ENCODE results near the gene FMN1.
A peak's percentile ranks its signal among the peaks of the same experiment; 100 is the strongest.

Gene FMN1

DNA sequence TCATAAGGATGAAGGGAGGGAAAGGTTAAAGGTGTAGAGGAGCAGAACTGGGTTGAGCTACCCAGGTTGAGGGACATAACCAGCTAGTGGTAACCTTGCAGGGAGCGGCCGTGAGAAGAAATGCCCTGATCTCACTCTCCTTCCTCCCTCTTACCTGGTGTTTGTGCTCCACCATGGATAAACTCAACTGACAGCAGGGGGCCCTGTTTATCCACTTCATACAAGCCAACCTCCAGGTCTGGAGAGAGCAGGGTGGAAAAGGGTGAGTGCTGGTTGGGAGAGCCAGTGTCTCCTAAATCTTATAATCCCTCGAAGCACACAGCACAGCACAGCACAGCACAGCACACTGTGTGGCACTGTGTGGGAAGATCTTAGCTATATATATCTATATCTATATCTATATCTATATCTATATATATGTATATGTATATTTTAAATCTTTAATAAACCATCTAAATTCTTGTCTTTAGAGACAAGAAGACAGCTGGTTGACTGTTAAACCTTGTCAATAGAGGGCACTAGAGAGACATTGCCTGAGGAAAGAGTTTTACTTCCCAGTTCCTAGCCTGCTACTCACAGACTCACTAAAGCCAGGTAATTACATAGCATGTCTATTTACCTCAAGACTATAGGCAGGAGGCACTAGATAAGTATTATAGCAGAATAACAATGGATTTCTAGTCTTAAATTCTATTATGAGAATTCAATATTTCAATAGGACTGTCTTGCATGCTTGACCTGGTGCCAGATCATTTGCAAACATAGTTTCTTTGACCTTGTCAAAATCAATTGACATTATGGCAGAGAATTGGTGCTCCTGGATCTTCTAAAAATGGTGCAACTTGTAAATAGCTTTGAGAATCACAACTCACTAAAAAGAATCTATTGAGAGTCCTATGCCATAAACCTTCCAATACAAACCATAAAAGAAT is 21.7 kb upstream of the FMN1 start:
- Histone ChIP-seq H3K79me2 (ENCODE audit: control insufficient read depth, insufficient read depth, low read length, unreplicated experiment) (no peaks in the 10 kb centered on the region), H3K27me3 (ENCODE audit: insufficient read depth, low read length) (no peaks in the 10 kb centered on the region), H3K4me1 (ENCODE audit: control insufficient read depth, insufficient read depth, low read length, unreplicated experiment) (no peaks in the 10 kb centered on the region), H3K36me3 (ENCODE audit: insufficient read depth, low read length) (no peaks in the 10 kb centered on the region), H2AFZ (ENCODE audit: low read length, unreplicated experiment) (no peak overlapping the region), H3K4me3 (ENCODE audit: low read depth, low read length) (no peak overlapping the region), H3K27ac (ENCODE audit: low read depth, low read length) (no peak overlapping the region)

DNA sequence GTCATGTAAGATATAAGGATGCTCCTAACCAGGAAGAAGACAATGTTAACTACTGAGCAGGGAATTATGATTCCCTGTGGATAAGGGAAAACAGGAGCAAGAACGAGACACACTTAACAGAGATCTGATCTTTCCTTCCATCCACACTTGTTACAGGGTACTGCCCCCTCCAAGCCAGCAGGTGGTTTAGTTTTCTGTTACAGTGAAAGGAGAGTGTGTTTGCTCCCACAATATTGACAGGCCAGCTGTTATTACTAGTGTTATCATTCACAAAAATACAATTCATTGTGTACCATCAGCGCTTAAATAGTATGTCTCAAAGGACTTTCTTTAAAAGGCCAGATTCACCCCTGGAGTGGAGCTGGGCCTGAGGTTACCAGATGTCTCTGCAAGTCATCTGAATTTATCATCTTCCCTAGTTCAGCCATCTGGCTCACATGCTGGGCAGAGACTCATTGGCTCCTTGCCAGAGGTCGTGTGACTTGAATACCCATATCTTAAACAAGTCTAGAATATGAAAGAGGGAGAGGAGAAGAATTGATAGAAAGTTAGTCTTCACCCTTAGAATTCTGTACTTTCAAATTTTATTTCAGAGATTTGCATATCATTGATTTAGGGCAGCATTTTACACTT is 16.8 kb upstream of the FMN1 start:
- H3K79me2 ChIP-seq (ENCODE audit: control insufficient read depth, insufficient read depth, low read length, unreplicated experiment) = no peaks in the 10 kb centered on the region
- no peak overlapping the region for H2AFZ ChIP-seq (ENCODE audit: low read length, unreplicated experiment)
- H3K36me3 ChIP-seq (ENCODE audit: insufficient read depth, low read length) = no peaks in the 10 kb centered on the region
- H3K27me3 ChIP-seq (ENCODE audit: insufficient read depth, low read length) = no peaks in the 10 kb centered on the region
- H3K27ac ChIP-seq (ENCODE audit: low read depth, low read length) = no peak overlapping the region
- H3K4me3 ChIP-seq (ENCODE audit: low read depth, low read length) = no peak overlapping the region
- H3K4me1 ChIP-seq (ENCODE audit: control insufficient read depth, insufficient read depth, low read length, unreplicated experiment) = no peaks in the 10 kb centered on the region

DNA sequence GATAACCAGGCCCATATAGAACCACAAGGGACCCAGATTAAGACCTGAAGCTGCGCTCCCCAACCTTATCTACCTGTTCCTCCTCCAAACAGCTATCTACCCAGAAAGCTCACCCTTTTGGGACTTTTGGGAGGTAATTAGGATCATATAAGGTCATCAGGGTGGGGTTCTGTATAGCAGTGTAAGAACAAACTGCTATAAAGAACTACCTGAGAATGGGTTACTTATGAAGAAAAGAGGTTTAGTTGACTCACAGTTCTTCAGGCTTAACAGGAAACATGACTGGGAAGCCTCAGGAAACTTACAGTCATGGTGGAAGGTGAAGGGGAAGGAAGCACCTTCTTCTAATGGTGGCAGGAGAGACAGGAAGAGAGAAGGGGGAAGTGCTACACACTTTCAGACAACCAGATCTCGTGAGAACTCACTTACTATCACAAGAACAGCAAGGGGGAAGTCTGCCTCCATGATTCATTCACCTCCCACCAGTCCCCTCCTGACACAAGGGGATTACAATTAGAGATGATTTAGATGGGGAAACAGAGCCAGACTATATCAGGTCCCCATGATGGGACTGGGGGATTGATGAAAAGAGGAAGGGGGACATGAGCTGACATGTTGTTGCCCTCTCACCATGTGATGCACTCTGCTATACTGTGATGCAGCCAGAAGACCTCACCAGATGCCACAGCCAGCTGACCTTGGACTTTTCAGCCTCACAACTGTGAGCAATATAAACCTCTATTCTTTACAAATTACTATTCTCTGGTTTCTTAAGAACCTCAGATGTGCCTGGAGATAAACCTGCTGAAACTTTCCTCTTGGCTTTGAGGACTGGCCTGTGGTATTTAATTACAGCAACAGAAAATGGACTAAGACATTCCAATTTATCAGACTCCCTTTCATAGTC is 15.3 kb upstream of the FMN1 start:
- Histone ChIP-seq H2AFZ (ENCODE audit: low read length, unreplicated experiment) (no peak overlapping the region), H3K27me3 (ENCODE audit: insufficient read depth, low read length) (no peaks in the 10 kb centered on the region), H3K4me1 (ENCODE audit: control insufficient read depth, insufficient read depth, low read length, unreplicated experiment) (no peaks in the 10 kb centered on the region), H3K4me3 (ENCODE audit: low read depth, low read length) (no peak overlapping the region), H3K79me2 (ENCODE audit: control insufficient read depth, insufficient read depth, low read length, unreplicated experiment) (no peaks in the 10 kb centered on the region), H3K36me3 (ENCODE audit: insufficient read depth, low read length) (no peaks in the 10 kb centered on the region), H3K27ac (ENCODE audit: low read depth, low read length) (no peak overlapping the region)

DNA sequence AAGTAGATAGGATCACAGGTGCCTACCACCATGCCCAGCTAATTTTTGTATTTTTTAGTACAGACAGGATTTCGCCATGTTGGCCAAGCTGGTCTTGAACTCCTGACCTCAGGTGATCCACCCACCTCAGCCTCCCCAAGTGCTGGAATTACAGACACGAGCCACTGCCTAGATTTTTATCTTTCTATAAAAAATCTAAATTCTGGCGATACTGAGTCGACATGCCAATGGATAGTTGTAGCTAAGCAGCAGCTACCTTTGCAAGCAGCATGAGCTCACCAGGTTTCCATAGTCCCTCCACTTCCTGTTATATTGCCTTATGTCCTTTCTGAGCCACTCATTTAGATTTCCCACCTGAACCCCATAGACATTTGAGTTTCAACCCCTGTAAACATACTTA is 13.1 kb upstream of the FMN1 start:
- Histone ChIP-seq H3K27ac (ENCODE audit: low read depth, low read length) (no peak overlapping the region), H2AFZ (ENCODE audit: low read length, unreplicated experiment) (no peak overlapping the region), H3K4me1 (ENCODE audit: control insufficient read depth, insufficient read depth, low read length, unreplicated experiment) (no peaks in the 10 kb centered on the region), H3K4me3 (ENCODE audit: low read depth, low read length) (no peak overlapping the region), H3K27me3 (ENCODE audit: insufficient read depth, low read length) (no peaks in the 10 kb centered on the region), H3K79me2 (ENCODE audit: control insufficient read depth, insufficient read depth, low read length, unreplicated experiment) (no peaks in the 10 kb centered on the region), H3K36me3 (ENCODE audit: insufficient read depth, low read length) (no peaks in the 10 kb centered on the region)

DNA sequence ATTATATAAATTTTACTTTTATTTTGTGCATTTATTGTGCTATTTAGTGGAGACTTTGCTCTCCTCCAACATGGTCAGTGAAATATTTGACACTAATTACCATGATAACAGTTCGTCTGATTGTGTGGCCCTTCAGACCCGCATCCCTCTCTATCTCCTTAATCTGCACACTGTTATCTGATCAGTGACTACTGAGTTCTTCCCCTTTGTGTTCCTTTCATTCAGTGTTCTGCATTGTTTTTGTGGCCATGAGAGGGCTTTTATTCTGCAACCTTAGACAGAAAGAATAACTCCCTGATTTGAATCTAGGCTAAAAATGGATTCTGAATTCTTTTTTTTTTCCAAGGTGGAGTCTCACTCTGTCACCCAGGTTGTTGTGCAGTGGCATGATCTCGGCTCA is 11.9 kb upstream of the FMN1 start:
- H3K36me3 ChIP-seq (ENCODE audit: insufficient read depth, low read length) = no peaks in the 10 kb centered on the region
- no peaks in the 10 kb centered on the region for H3K27me3 ChIP-seq (ENCODE audit: insufficient read depth, low read length)
- H3K79me2 ChIP-seq (ENCODE audit: control insufficient read depth, insufficient read depth, low read length, unreplicated experiment) = no peaks in the 10 kb centered on the region
- H3K4me3 ChIP-seq (ENCODE audit: low read depth, low read length) = no peak overlapping the region
- no peak overlapping the region for H2AFZ ChIP-seq (ENCODE audit: low read length, unreplicated experiment)
- H3K4me1 ChIP-seq (ENCODE audit: control insufficient read depth, insufficient read depth, low read length, unreplicated experiment) = peaks cover under 1% of the 10 kb centered on the region
- no peak overlapping the region for H3K27ac ChIP-seq (ENCODE audit: low read depth, low read length)

DNA sequence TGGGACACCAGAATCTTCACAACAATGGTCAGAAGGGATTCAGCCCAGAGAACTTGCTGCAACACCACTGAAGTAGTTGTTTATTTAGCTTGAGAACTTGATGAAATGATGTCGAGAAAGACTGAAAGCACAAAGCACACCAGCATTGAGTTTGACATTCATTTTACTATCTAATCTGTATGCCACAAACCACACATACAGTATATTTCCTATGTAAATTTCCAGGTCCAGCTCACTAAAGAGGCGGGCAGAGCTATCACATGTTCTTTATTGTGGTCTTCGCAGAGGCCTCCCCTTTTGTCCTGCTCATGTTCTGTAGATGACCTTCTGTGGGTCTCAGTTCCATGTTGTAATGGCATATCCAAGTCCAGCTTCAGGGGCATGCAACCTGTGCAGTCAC is 10.4 kb upstream of the FMN1 start:
- no peak overlapping the region for H3K4me3 ChIP-seq (ENCODE audit: low read depth, low read length)
- H3K27ac ChIP-seq (ENCODE audit: low read depth, low read length) = no peak overlapping the region
- no peaks in the 10 kb centered on the region for H3K36me3 ChIP-seq (ENCODE audit: insufficient read depth, low read length)
- peaks cover 6% of the 10 kb centered on the region for H3K4me1 ChIP-seq (ENCODE audit: control insufficient read depth, insufficient read depth, low read length, unreplicated experiment)
- no peaks in the 10 kb centered on the region for H3K79me2 ChIP-seq (ENCODE audit: control insufficient read depth, insufficient read depth, low read length, unreplicated experiment)
- H3K27me3 ChIP-seq (ENCODE audit: insufficient read depth, low read length) = peaks cover 10% of the 10 kb centered on the region; the same call in 1 of the 2 replicates
- H2AFZ ChIP-seq (ENCODE audit: low read length, unreplicated experiment) = no peak overlapping the region

DNA sequence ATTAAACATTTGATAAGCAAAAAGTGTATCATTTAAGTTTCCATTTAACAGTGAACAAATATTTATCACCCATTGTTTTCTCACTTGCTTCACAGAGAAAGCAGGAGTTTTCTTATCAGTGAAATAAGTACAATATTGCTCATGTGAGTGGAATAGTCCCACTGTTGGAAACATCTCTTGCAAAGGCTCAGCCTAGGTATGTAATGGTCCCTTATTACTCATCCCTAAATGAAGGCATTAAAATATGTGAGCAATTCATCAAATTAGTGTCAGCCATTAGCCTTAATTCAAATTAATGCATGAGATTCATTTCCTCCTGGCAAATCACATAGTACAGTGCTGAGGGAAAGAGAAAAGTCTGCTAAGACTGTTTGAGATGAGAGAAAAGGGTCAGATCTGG is 9.6 kb upstream of the FMN1 start:
- peaks cover 13% of the 10 kb centered on the region; the same call in 1 of the 2 replicates for H3K27me3 ChIP-seq (ENCODE audit: insufficient read depth, low read length)
- H3K27ac ChIP-seq (ENCODE audit: low read depth, low read length) = no peak overlapping the region
- H3K36me3 ChIP-seq (ENCODE audit: insufficient read depth, low read length) = no peaks in the 10 kb centered on the region
- no peaks in the 10 kb centered on the region for H3K79me2 ChIP-seq (ENCODE audit: control insufficient read depth, insufficient read depth, low read length, unreplicated experiment)
- no peak overlapping the region for H3K4me3 ChIP-seq (ENCODE audit: low read depth, low read length)
- peaks cover 6% of the 10 kb centered on the region for H3K4me1 ChIP-seq (ENCODE audit: control insufficient read depth, insufficient read depth, low read length, unreplicated experiment)
- no peak overlapping the region for H2AFZ ChIP-seq (ENCODE audit: low read length, unreplicated experiment)

DNA sequence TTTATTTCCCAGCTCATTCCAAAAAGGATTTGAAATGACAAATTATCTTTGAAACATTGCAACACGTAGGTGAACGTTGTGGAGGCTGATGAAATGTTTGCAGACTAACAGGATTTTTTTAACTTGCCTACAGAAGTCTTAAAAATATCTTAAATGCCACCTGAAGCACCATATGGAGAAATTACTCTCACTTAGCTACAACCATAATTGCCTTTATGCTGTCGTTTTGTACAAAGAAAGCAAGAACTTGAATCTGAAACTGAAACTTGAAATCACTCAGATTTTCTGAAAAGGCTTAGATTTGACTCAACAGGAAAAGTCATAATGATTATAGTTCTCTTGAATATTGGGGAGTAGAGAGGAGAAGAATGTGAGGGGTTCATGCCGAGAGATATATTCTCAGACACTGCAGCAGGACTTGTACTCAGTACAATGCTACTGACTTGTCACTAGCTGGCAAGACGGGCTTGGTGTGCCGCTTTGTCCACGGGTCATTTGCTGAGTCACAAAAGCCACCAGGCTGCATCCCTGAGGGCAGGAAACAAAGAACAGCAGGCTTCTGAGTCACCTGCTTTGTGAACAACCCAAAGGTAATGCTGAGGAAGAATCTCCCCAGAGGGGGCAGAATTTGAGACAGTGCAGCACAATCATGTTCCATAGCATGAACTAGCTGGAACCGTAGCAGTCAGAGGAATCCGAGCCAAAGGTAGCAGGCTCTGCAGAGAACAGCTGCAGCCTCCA is 7.1 kb upstream of the FMN1 start:
- Histone ChIP-seq H3K4me1 (ENCODE audit: control insufficient read depth, insufficient read depth, low read length, unreplicated experiment) (peaks cover 6% of the 10 kb centered on the region), H3K4me3 (ENCODE audit: low read depth, low read length) (peak overlapping the region; percentile 70), H3K27me3 (ENCODE audit: insufficient read depth, low read length) (peaks cover 13% of the 10 kb centered on the region; the same call in 1 of the 2 replicates), H3K27ac (ENCODE audit: low read depth, low read length) (no peak overlapping the region), H3K79me2 (ENCODE audit: control insufficient read depth, insufficient read depth, low read length, unreplicated experiment) (no peaks in the 10 kb centered on the region), H2AFZ (ENCODE audit: low read length, unreplicated experiment) (peak overlapping the region; percentile 33), H3K36me3 (ENCODE audit: insufficient read depth, low read length) (no peaks in the 10 kb centered on the region)

DNA sequence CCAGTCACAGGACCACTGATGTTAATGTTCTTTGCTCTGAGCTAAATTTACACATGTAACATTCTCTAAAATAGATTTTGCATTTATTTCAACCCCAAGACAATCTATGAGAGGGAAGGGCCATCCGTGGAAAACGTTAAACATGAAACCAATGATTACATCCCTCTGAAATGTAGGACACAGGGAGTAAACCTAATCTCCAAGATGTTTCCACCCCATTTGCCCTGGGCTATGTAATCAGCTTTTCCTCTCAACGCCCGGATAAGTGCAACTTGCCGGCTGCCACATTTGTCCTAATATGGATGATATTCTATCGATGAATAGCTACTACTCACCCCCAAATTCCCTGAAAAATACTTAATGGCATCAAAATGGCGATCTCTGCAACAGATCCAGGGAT is 6.4 kb upstream of the FMN1 start:
- peak overlapping the region; percentile 70; the same call in 1 of the 2 replicates for H3K4me3 ChIP-seq (ENCODE audit: low read depth, low read length)
- no peak overlapping the region for H2AFZ ChIP-seq (ENCODE audit: low read length, unreplicated experiment)
- H3K79me2 ChIP-seq (ENCODE audit: control insufficient read depth, insufficient read depth, low read length, unreplicated experiment) = no peaks in the 10 kb centered on the region
- H3K27me3 ChIP-seq (ENCODE audit: insufficient read depth, low read length) = peaks cover 13% of the 10 kb centered on the region; the same call in 1 of the 2 replicates
- no peak overlapping the region for H3K27ac ChIP-seq (ENCODE audit: low read depth, low read length)
- H3K36me3 ChIP-seq (ENCODE audit: insufficient read depth, low read length) = no peaks in the 10 kb centered on the region
- H3K4me1 ChIP-seq (ENCODE audit: control insufficient read depth, insufficient read depth, low read length, unreplicated experiment) = peaks cover 6% of the 10 kb centered on the region

DNA sequence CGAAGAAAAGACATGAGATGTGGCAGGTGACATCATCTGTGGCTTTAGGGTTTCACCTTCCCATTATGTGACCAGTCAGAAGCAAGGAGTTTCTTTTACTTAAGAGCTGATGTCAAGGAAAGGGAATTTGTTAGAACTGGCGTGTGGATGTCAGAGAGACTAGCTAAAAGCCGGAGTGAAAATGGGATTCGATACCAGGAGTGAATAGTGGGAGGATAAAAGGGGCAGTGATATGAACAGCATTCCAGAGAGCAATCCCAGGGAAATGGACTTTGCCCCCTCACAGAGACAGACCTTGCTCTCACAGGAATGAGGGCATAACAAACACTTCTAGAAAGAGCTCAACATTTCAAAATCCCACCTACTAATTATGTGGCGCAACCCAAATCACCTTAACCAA is 5.9 kb upstream of the FMN1 start:
- H3K27ac ChIP-seq (ENCODE audit: low read depth, low read length) = no peak overlapping the region
- peaks cover 13% of the 10 kb centered on the region; the same call in 1 of the 2 replicates for H3K27me3 ChIP-seq (ENCODE audit: insufficient read depth, low read length)
- H3K79me2 ChIP-seq (ENCODE audit: control insufficient read depth, insufficient read depth, low read length, unreplicated experiment) = no peaks in the 10 kb centered on the region
- no peak overlapping the region for H3K4me3 ChIP-seq (ENCODE audit: low read depth, low read length)
- H3K4me1 ChIP-seq (ENCODE audit: control insufficient read depth, insufficient read depth, low read length, unreplicated experiment) = peaks cover 6% of the 10 kb centered on the region
- H2AFZ ChIP-seq (ENCODE audit: low read length, unreplicated experiment) = no peak overlapping the region
- H3K36me3 ChIP-seq (ENCODE audit: insufficient read depth, low read length) = no peaks in the 10 kb centered on the region
